Coronary artery (tissue), 2 donors: ENCODE measurements around the gene PPWD1.
"Not testable (repeated sequence)": the region's sequence is repeated elsewhere in the genome, so short reads cannot be mapped to it uniquely, and the experiment has no call there.

Source experiments
- DNase-seq: peaks from one replicate; pipeline ENCODE4 v3.0.0-alpha.2; 2017; ENCODE audit warnings: low spot score
- H3K27ac ChIP-seq, 2 donors: fragments of 200-600 bp; sonication (generic); one replicate each; pipeline ENCODE4 v1.5.1; 2016 to 2019
- H3K4me3 ChIP-seq: fragments of 200-600 bp; sonication (generic); 2 replicates; pipeline ENCODE4 v1.5.1; 2016; ENCODE audit warnings: mild to moderate bottlenecking, moderate library complexity
- TF ChIP-seq, protein P1 (sequence below): fragments of 200-600 bp; sonication (generic); IDR thresholded peaks from one replicate; pipeline ENCODE4 v1.5.1; 2019; ENCODE audit warnings: antibody characterized with exemption

The PPWD1 gene

DNA sequence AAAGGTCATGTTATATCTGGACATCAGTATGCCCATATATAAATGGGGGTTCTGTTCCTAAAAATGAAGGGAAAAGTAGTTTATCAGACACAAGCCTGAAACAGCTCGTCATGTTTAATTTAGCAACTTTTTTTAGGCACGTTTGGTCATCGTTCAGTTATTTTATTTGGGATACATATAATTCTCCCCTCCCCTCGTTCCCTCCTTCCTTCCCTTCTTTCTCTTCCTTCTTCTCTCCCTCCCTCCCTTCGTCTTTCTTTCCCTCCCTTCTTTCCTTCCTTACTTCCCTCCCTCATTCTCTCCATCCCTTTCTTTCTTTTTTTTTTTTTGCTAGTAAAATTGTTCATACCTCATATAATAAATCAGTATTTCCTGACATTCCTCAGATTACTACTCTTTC is 3.4 kb downstream of the PPWD1 start:
- DNase-seq: no peak
- TF ChIP-seq, protein P1, sequence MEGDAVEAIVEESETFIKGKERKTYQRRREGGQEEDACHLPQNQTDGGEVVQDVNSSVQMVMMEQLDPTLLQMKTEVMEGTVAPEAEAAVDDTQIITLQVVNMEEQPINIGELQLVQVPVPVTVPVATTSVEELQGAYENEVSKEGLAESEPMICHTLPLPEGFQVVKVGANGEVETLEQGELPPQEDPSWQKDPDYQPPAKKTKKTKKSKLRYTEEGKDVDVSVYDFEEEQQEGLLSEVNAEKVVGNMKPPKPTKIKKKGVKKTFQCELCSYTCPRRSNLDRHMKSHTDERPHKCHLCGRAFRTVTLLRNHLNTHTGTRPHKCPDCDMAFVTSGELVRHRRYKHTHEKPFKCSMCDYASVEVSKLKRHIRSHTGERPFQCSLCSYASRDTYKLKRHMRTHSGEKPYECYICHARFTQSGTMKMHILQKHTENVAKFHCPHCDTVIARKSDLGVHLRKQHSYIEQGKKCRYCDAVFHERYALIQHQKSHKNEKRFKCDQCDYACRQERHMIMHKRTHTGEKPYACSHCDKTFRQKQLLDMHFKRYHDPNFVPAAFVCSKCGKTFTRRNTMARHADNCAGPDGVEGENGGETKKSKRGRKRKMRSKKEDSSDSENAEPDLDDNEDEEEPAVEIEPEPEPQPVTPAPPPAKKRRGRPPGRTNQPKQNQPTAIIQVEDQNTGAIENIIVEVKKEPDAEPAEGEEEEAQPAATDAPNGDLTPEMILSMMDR: no peak
- Histone ChIP-seq H3K27ac (no peak overlapping the region), H3K4me3 (no peak overlapping the region)

DNA sequence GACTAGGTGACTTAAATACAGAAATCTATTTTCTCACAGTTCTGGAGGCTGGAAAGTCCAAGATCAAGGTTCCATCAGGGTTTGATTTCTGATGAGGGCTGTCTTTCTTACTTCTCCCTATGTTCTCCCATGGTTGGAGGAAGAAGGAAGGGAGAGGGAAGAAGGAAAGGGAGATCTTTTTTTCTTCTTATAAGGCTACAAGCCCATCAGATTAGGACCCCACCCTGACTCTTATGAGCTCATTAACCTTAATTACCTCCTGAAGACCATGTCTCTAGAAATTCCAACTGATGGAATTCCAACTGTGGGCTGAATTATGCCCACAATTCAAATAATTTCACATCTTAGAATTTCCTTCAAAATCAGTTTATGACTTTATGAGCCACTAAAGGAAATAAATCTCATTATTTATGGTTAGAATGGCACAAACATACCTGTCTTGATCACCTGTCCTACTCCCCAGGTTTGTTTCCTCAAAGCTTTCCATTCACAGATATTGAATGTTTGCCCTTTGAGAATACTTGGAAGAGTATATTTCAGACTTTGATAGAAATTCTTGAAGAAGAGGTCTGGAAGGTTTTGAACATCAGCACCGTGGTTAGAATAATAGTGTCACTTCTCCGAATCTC is 7.6 kb downstream of the PPWD1 start:
- DNase-seq: no peak
- H3K27ac ChIP-seq: no peak overlapping the region
- TF ChIP-seq, protein P1: no peak
- H3K4me3 ChIP-seq: no peak overlapping the region

DNA sequence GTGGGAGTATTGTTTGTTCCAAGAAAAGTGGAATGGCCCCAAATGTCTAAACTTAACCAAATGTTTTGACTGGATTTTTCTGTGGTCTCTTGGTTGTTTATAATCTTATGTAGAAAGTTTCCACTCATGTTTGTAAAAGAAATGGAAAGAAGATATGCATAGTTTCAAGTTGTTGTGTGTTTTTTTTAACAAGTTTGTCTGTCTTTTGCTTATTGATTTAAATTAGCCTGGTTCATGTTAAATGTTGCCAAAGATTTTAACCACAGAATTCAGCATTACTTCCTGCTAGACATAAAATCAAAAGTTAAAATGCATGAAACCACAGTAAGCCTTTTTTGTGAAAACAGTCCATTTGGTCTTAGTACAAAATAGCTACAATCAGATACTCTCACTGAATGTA is 14.0 kb downstream of the PPWD1 start:
- TF ChIP-seq, protein P1: no peak
- DNase-seq: no peak
- Histone ChIP-seq H3K27ac (no peak overlapping the region), H3K4me3 (no peak overlapping the region)

DNA sequence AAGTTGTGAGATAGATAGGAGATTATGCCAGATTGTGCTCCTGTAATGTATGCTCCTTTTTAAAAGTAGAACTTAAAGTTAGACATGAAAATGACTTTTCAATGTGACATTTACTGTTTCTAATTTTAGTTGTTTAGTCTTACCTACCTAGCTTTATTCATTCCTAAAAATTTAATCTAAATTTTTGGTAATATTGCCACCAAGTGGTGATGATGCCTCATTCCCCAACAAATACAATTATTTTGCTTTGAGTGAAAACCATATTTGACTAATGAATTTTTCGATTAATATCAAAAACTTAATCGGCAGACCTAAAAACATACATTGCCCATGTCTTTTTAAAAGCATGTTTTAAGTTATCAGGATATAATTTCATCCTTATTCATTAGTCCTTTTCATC is 25.6 kb downstream of the PPWD1 start:
- Histone ChIP-seq H3K4me3 (no peak overlapping the region), H3K27ac (no peak overlapping the region)
- no peak for DNase-seq
- TF ChIP-seq, protein P1: no peak

DNA sequence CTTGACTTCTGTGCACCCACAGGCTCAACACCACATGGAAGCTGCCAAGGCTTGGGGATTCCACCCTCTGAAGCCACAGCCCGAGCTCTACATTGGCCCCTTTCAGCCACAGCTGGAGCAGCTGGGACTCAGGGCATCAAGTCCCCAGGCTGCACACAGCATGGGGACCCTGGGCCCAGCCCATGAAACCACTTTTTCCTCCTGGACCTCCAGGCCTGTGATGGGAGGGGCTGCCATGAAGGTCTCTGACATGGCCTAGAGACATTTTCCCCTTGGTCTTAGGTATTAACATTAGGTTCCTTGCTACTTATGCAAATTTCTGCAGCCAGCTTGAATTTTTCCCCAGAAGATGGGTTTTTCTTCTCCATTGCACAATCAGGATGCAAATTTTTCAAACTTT is 38.7 kb downstream of the PPWD1 start:
- DNase-seq, H3K4me3 ChIP-seq, H3K27ac ChIP-seq: not testable (repeated sequence)

DNA sequence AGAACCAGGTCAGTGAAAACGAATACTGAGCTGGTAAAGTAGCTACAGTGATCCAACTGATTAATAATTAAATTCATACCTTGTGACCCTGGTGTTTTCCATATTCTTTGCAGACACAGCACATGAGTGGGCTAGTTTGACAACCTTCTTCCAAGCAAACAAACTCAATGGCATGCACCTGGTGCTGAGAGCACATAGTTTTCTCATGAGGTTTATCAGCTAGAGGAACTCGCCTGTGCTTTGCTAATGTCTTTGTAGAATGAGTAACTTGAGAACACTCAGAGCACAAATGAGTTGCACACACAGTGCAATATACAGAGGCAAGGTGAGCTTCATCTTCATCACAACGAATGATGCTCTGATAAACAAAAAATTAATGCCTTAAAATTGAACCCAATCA is 48.4 kb downstream of the PPWD1 start:
- TF ChIP-seq, protein P1: no peak
- no peak overlapping the region for H3K27ac ChIP-seq
- DNase-seq: no peak
- H3K4me3 ChIP-seq: no peak overlapping the region

DNA sequence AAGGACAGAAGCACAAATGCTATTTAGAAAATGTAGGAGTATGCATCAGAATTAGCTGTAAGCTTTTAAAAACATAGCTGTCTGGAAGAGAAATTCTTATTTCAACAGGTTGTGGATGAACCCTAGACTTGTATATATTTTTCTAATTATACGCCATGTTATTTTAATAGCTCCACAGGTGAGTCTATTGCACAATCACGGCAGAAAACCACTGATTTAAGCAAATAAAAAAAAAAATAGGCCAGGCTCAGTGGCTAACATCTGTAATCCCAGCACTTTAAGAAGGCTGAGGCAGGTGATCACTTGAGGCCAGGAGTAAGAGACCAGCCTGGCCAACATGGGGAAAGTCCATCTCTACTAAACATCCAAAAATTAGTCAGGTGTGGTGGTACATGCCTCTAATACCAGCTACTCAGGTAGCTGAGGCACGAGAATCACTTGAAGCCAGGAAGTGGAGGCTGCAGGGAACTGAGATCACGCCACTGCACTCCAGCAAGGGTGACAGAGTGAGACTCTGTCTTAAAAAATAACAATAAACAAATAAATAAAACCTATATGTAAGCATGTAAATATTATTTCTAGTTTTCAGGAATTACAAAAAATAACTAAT is 49.3 kb downstream of the PPWD1 start:
- Histone ChIP-seq H3K27ac (no peak overlapping the region), H3K4me3 (no peak overlapping the region)
- no peak for DNase-seq
- TF ChIP-seq, protein P1: no peak
